HepG2 (cell line): ENCODE data around the gene TBC1D20. TPM values are rescaled to one million over a fixed set of nuclear protein-coding genes. Genes with fewer than 3 reads are reported as not detected.

Source experiments
- ATF7-NPFF ChIP-seq: sonication (generic); formaldehyde crosslinking; IDR thresholded peaks from 2 replicates; pipeline ENCODE4 v1.8.1; 2023; ENCODE audit warnings: mild to moderate bottlenecking, low read depth, missing genetic modification reagents, moderate library complexity
- CBX2 ChIP-seq, 2 experiments: fragments of 200-600 bp in 1 of 2; sonication (generic); formaldehyde crosslinking in 1 of 2; IDR thresholded peaks; 2 replicates each; pipeline versions ENCODE4 v1.7.0 to v1.8.1; 2018 to 2022; ENCODE audit warnings: low read depth in 2 of 2, low read length in 1 of 2, mild to moderate bottlenecking in 1 of 2, missing genetic modification reagents in 1 of 2
- ESRRA ChIP-seq: sonication (generic); formaldehyde crosslinking; IDR thresholded peaks from 2 replicates; pipeline ENCODE4 v1.5.1; 2020; ENCODE audit warnings: mild to moderate bottlenecking, low read depth, missing genetic modification reagents
- HMGA1 ChIP-seq: sonication (generic); formaldehyde crosslinking; conservative IDR thresholded peaks from 2 replicates; pipeline ENCODE4 v1.4.0; 2020; ENCODE audit warnings: missing genetic modification reagents
- PPARG ChIP-seq: conservative IDR thresholded peaks from 2 replicates; pipeline ENCODE4 v1.6.1; 2016; ENCODE audit warnings: missing biosample characterization, missing genetic modification reagents
- TAF15 ChIP-seq: fragments of 200-400 bp; formaldehyde crosslinking; IDR thresholded peaks from one replicate; pipeline ENCODE4 v1.6.1; 2018; ENCODE audit warnings: mild to moderate bottlenecking, low read depth, low read length; ENCODE audit not compliant: poor library complexity, severe bottlenecking
- ZKSCAN5 ChIP-seq: sonication (generic); formaldehyde crosslinking; IDR thresholded peaks from 2 replicates; pipeline ENCODE4 v1.5.1; 2020; ENCODE audit warnings: mild to moderate bottlenecking, missing genetic modification reagents
- ZNF484 ChIP-seq: sonication (generic); formaldehyde crosslinking; IDR thresholded peaks from 2 replicates; pipeline ENCODE4 v1.5.1; 2020; ENCODE audit warnings: mild to moderate bottlenecking, low read depth, missing genetic modification reagents, borderline replicate concordance
- ZNF550 ChIP-seq: sonication (generic); formaldehyde crosslinking; IDR thresholded peaks from 2 replicates; pipeline ENCODE4 v1.4.0; 2020; ENCODE audit warnings: mild to moderate bottlenecking, missing genetic modification reagents, borderline replicate concordance
- ZNF556 ChIP-seq: sonication (generic); formaldehyde crosslinking; IDR thresholded peaks from 2 replicates; pipeline ENCODE4 v1.4.0; 2020; ENCODE audit warnings: mild to moderate bottlenecking, missing genetic modification reagents, borderline replicate concordance
- ZNF570 ChIP-seq: sonication (generic); formaldehyde crosslinking; IDR thresholded peaks from 2 replicates; pipeline ENCODE4 v1.4.0; 2020; ENCODE audit warnings: mild to moderate bottlenecking, missing genetic modification reagents, borderline replicate concordance
- ZSCAN21 ChIP-seq: sonication (generic); formaldehyde crosslinking; IDR thresholded peaks from 2 replicates; pipeline ENCODE4 v1.8.0; 2022; ENCODE audit warnings: mild to moderate bottlenecking, missing genetic modification reagents, moderate library complexity, borderline replicate concordance
- polyA plus RNA-seq, 8 experiments: library from polyadenylated mRNA; depleted of rRNA in 3 of 8; stranded (reverse) in 7 of 8; unstranded in 1 of 8; fragments of >200 nt; fragmentation: Illumina TruSeq in 4 of 8; extraction: Trizol in 4 of 8; gene quantifications; 2 replicates each; pipeline versions ENCODE4 v1.2.1 to v1.2.3, GENCODE V29; 2011 to 2016; ENCODE audit warnings: low read depth in 4 of 8, missing spikeins in 1 of 8, mixed read lengths in 1 of 8; ENCODE audit not compliant: insufficient read depth in 1 of 8
- total RNA-seq, 5 experiments: library from RNA; depleted of rRNA; stranded (reverse); fragments of >200 nt; fragmentation: Illumina TruSeq; extraction: Trizol; gene quantifications; 2 replicates each; pipeline ENCODE4 v1.2.3, GENCODE V29; 2016; ENCODE audit warnings: low read depth in 1 of 5
- TF ChIP-seq, protein P1 (sequence below): sonication (generic); formaldehyde crosslinking; IDR thresholded peaks from 2 replicates; pipeline ENCODE4 v1.4.0; 2020; ENCODE audit warnings: missing genetic modification reagents, borderline replicate concordance
- TF ChIP-seq, protein P2 (sequence below): sonication (generic); formaldehyde crosslinking; IDR thresholded peaks from 2 replicates; pipeline ENCODE4 v1.4.0; 2020; ENCODE audit warnings: missing genetic modification reagents
- TF ChIP-seq, protein P3 (sequence below): sonication (generic); formaldehyde crosslinking; IDR thresholded peaks from 2 replicates; pipeline ENCODE4 v1.8.0; 2022; ENCODE audit warnings: mild to moderate bottlenecking, missing genetic modification reagents
- TF ChIP-seq, protein P4 (sequence below): sonication (generic); formaldehyde crosslinking; IDR thresholded peaks from 2 replicates; pipeline ENCODE4 v1.4.0; 2020; ENCODE audit warnings: missing genetic modification reagents, borderline replicate concordance
- TF ChIP-seq, protein P5 (sequence below): sonication (generic); formaldehyde crosslinking; IDR thresholded peaks from 2 replicates; pipeline ENCODE4 v1.5.1; 2020; ENCODE audit warnings: missing genetic modification reagents, mild to moderate bottlenecking, borderline replicate concordance

Gene TBC1D20
- total and polyA plus RNA-seq, 2 of the 13 experiments (the other 11 are each of a cell fraction or from before 2014, with no cell fraction given) = 36.6 to 47.1 TPM

DNA sequence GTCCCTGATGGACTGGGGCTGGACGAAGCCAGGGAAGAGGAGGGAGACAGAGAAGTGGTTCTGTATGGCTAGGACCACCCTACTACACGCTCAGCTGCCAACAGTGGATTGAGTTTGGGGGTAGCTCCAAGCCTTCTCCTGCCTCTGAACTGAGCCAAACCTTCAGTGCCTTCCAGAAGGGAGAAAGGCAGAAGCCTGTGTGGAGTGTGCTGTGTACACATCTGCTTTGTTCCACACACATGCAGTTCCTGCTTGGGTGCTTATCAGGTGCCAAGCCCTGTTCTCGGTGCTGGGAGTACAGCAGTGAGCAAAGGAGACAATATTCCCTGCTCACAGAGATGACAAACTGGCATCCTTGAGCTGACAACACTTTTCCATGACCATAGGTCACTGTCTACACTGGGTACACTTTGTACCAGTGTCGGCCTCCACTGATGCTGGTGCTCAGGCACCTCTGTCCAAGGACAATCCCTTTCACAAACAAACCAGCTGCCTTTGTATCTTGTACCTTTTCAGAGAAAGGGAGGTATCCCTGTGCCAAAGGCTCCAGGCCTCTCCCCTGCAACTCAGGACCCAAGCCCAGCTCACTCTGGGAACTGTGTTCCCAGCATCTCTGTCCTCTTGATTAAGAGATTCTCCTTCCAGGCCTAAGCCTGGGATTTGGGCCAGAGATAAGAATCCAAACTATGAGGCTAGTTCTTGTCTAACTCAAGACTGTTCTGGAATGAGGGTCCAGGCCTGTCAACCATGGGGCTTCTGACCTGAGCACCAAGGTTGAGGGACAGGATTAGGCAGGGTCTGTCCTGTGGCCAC lies 65.5 kb downstream of the TBC1D20 start (continued):
- TF ChIP-seq, protein P1, sequence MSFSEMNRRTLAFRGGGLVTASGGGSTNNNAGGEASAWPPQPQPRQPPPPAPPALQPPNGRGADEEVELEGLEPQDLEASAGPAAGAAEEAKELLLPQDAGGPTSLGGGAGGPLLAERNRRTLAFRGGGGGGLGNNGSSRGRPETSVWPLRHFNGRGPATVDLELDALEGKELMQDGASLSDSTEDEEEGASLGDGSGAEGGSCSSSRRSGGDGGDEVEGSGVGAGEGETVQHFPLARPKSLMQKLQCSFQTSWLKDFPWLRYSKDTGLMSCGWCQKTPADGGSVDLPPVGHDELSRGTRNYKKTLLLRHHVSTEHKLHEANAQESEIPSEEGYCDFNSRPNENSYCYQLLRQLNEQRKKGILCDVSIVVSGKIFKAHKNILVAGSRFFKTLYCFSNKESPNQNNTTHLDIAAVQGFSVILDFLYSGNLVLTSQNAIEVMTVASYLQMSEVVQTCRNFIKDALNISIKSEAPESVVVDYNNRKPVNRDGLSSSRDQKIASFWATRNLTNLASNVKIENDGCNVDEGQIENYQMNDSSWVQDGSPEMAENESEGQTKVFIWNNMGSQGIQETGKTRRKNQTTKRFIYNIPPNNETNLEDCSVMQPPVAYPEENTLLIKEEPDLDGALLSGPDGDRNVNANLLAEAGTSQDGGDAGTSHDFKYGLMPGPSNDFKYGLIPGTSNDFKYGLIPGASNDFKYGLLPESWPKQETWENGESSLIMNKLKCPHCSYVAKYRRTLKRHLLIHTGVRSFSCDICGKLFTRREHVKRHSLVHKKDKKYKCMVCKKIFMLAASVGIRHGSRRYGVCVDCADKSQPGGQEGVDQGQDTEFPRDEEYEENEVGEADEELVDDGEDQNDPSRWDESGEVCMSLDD (CRISPR knock-in tag) = peak; percentile 68; the same call in 1 of the 2 replicates
- no peak; the same call in 1 of the 2 replicates for TF ChIP-seq ZNF556 (CRISPR knock-in tag)
- no peak for TF ChIP-seq CBX2 (IDR thresholded peaks at IDR 0.05; ENCODE audit: low read depth, low read length)
- no peak for TF ChIP-seq CBX2 (CRISPR knock-in tag; IDR thresholded peaks at IDR 0.05; ENCODE audit: low read depth)
- TF ChIP-seq, protein P2, sequence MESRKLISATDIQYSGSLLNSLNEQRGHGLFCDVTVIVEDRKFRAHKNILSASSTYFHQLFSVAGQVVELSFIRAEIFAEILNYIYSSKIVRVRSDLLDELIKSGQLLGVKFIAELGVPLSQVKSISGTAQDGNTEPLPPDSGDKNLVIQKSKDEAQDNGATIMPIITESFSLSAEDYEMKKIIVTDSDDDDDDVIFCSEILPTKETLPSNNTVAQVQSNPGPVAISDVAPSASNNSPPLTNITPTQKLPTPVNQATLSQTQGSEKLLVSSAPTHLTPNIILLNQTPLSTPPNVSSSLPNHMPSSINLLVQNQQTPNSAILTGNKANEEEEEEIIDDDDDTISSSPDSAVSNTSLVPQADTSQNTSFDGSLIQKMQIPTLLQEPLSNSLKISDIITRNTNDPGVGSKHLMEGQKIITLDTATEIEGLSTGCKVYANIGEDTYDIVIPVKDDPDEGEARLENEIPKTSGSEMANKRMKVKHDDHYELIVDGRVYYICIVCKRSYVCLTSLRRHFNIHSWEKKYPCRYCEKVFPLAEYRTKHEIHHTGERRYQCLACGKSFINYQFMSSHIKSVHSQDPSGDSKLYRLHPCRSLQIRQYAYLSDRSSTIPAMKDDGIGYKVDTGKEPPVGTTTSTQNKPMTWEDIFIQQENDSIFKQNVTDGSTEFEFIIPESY (CRISPR knock-in tag) = peak; percentile 81; the same call in 1 of the 2 replicates
- peak; percentile 94 for TF ChIP-seq ESRRA (CRISPR knock-in tag)
- 0 out of 2 replicates have a peak, but pooled peaks have one; percentile 88 for TF ChIP-seq ZNF550 (CRISPR knock-in tag)
- TF ChIP-seq ATF7-NPFF (CRISPR knock-in tag) = peak; percentile 20; the same call in 1 of the 2 replicates
- peak; percentile 94 for TF ChIP-seq ZSCAN21 (CRISPR knock-in tag)
- 0 out of 2 replicates have a peak, but pooled peaks have one; percentile 21 for TF ChIP-seq ZNF570 (CRISPR knock-in tag)
- TF ChIP-seq, protein P3, sequence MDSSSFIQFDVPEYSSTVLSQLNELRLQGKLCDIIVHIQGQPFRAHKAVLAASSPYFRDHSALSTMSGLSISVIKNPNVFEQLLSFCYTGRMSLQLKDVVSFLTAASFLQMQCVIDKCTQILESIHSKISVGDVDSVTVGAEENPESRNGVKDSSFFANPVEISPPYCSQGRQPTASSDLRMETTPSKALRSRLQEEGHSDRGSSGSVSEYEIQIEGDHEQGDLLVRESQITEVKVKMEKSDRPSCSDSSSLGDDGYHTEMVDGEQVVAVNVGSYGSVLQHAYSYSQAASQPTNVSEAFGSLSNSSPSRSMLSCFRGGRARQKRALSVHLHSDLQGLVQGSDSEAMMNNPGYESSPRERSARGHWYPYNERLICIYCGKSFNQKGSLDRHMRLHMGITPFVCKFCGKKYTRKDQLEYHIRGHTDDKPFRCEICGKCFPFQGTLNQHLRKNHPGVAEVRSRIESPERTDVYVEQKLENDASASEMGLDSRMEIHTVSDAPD = peak; percentile 97
- peak; percentile 100 for TF ChIP-seq PPARG (CRISPR knock-in tag)
- TF ChIP-seq, protein P4, sequence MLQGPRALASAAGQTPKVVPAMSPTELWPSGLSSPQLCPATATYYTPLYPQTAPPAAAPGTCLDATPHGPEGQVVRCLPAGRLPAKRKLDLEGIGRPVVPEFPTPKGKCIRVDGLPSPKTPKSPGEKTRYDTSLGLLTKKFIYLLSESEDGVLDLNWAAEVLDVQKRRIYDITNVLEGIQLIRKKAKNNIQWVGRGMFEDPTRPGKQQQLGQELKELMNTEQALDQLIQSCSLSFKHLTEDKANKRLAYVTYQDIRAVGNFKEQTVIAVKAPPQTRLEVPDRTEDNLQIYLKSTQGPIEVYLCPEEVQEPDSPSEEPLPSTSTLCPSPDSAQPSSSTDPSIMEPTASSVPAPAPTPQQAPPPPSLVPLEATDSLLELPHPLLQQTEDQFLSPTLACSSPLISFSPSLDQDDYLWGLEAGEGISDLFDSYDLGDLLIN (CRISPR knock-in tag) = peak; percentile 32; the same call in 1 of the 2 replicates
- TF ChIP-seq TAF15 = no peak
- no peak for TF ChIP-seq ZKSCAN5
- no peak for TF ChIP-seq ZNF484 (CRISPR knock-in tag)
- TF ChIP-seq HMGA1 (CRISPR knock-in tag) = no peak
- TF ChIP-seq, protein P5, sequence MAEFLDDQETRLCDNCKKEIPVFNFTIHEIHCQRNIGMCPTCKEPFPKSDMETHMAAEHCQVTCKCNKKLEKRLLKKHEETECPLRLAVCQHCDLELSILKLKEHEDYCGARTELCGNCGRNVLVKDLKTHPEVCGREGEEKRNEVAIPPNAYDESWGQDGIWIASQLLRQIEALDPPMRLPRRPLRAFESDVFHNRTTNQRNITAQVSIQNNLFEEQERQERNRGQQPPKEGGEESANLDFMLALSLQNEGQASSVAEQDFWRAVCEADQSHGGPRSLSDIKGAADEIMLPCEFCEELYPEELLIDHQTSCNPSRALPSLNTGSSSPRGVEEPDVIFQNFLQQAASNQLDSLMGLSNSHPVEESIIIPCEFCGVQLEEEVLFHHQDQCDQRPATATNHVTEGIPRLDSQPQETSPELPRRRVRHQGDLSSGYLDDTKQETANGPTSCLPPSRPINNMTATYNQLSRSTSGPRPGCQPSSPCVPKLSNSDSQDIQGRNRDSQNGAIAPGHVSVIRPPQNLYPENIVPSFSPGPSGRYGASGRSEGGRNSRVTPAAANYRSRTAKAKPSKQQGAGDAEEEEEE (CRISPR knock-in tag) = peak; percentile 38; the same call in 1 of the 2 replicates
